ENCODE results near the gene TMC2.

DNA sequence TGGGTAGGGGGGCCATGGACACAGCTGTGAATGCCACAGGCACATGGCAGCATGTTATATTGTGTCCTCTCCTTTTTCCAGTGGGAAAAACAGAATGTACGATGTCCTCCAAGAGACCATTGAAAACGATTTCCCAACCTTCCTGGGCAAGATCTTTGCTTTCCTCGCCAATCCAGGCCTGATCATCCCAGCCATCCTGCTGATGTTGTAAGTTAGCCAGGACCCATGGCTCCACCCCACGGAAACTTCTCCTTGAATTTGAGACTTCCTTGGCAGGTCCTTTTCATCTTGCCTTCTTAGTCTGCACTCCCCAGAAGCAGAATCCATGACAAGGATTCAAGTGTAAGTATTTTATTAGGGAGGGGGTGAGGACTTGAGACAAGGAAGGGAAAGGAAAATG is 87.8 kb downstream of the TMC2 start:
- TF ChIP-seq, protein P1, sequence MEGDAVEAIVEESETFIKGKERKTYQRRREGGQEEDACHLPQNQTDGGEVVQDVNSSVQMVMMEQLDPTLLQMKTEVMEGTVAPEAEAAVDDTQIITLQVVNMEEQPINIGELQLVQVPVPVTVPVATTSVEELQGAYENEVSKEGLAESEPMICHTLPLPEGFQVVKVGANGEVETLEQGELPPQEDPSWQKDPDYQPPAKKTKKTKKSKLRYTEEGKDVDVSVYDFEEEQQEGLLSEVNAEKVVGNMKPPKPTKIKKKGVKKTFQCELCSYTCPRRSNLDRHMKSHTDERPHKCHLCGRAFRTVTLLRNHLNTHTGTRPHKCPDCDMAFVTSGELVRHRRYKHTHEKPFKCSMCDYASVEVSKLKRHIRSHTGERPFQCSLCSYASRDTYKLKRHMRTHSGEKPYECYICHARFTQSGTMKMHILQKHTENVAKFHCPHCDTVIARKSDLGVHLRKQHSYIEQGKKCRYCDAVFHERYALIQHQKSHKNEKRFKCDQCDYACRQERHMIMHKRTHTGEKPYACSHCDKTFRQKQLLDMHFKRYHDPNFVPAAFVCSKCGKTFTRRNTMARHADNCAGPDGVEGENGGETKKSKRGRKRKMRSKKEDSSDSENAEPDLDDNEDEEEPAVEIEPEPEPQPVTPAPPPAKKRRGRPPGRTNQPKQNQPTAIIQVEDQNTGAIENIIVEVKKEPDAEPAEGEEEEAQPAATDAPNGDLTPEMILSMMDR (IDR thresholded peaks at IDR 0.05), result no peak
- TF ChIP-seq HMGA2 (CRISPR knock-in tag; IDR thresholded peaks at IDR 0.05) (no peak), ZNF423 (CRISPR knock-in tag; IDR thresholded peaks at IDR 0.05) (no peak), TCF7 (CRISPR knock-in tag; IDR thresholded peaks at IDR 0.05; ENCODE audit: low read depth) (no peak), TEAD4 (CRISPR knock-in tag; IDR thresholded peaks at IDR 0.05) (no peak)

All from WTC11 (cell line).